HG03045 (cell line): Measurements from ENCODE around the gene CASP1.
"Not testable (repeated sequence)": the region's sequence is repeated elsewhere in the genome, so short reads cannot be mapped to it uniquely, and the experiment has no call there.

Experiments used
- ATAC-seq: cut with Tn5 transposase; IDR thresholded peaks from one replicate; pipeline ENCODE4 v1.9.1; 2021; ENCODE audit warnings: mild to moderate bottlenecking, moderate library complexity; ENCODE audit not compliant: unreplicated experiment

The CASP1 gene

GRCh38 chr11:105034813-105035620 is at the start of gene CASP1:
CASP1 (minus strand) TSS chr11:105035144; CDS start chr11:105035113, 31 bp downstream.
- ATAC-seq, result peak; percentile 94

DNA sequence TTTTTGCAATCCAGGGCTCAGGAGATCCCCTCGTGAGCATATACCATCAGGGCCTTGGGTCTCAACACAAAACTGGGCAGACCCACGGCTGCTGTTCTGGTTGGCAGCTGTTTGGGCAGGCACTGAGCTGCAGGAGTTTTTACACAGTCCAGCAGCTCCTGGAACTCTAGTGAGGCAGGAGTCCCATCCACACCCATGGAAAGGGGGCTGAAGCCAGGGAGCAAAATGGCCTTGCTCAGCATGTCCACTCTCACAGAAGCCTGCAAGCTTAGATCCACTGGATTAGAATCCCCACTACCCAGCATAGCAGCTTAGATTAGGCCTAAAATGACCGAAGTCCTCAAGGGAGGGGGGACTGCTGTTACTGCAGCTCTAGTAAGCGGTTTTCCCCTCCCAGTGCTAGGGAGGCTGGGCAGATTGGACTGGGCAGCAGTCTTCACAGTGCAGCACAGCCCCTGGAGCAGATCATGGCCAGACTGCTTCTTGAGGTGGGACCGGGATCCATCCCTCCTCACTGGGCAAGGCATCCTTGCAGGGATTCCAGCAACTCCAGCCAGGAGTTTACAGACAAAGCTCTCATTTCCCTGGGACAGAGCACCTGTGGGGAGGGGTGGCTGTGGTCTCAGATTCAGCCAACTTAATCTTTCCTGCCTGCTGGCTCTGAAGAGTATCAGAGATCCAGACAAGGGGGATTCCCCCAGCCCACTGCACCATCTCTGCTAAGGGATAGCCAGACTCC is 46.6 kb upstream of the CASP1 start:
- no peak for ATAC-seq

GRCh38 chr11:105080171-105080906 is 45.4 kb upstream of the CASP1 start:
- ATAC-seq, result not testable (repeated sequence)

GRCh38 chr11:105078283-105078682 is 43.3 kb upstream of the CASP1 start:
- no peak for ATAC-seq

DNA sequence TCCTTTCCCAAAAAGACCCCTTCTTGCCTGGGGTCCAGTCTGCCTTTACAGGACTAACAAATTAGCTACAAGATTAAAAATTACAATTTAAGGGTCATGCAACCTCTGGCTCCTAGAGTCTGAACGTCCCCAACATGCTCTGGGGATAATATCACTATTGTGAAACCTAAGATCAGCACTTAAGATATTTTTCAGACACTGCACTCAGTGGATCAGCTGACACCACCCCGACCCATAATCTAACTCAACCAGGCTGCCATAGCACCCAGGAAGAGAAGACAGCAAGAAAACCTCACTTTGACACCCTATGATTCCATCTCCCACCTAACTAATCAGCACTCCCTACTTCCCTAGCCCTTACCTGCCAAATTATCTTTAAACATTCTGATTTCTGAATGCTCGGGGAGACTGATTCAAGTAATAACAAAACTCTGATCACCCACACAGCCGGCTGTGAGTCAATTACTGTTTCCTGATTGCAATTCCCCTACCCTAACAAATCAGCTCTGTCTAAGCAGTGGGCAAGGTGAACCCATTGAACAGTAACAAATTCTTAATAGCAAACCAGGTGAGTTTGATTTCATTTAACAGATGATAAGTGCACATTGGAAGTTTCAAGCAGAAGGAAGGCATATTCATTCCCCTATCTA is 42.3 kb upstream of the CASP1 start:
- ATAC-seq, result not testable (repeated sequence)

- no peak for ATAC-seq
Observed at GRCh38 chr11:105074166-105074530, 39.2 kb upstream of the CASP1 start.

DNA sequence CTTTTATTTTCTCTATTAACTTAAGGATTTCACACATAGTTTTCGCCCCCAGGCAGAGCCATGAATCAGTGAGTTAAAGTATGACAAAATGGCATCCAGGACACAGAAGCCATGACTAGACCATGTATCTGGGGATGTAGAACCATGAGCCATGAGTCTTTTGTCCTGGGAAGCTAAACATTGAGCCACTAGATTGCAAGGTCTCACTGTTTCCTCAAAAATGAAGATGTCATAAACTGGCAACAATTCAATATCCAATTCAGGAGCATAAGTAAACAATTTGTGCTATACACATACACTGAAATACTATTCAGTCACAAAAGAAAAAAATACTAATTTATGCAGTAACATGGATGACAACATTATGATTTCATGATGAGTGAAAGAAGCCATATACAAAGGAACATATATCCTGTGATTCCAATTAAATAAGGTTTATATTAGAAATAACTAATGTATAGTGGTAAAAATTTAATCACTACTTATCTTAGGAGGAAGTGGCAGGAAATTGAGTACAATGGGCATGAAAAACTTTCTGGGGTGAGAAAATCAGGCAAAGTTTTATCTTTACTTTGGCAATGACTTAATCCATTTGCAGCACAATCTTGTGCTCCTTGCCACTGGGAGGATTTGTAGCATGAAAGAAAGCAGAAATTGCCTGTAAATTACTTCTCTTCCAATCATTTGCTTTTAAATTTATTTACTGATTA is 38.7 kb upstream of the CASP1 start:
- ATAC-seq, result no peak

DNA sequence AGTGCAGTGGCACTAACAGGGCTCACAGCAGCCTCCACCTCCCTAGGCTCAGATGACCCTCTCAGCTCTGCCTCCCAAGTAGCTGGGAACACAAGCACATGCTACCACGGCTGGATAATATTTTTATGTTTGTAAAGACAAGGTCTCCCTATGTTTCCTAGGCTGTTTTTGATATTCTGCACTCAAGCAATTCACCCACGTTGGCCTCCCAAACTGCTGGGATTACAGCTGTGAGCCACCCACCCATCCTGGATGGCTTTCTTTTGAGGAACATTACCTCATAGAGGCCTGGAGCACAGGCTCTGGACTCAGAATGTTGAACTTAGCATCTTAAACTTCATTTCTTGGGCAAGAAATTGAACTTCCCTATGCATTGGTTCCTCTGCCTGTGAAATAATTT is 37.1 kb upstream of the CASP1 start:
- not testable (repeated sequence) for ATAC-seq

GRCh38 chr11:105071089-105071732 is 36.3 kb upstream of the CASP1 start:
- no peak for ATAC-seq

- no peak for ATAC-seq
Observed at GRCh38 chr11:105070306-105070705, 35.4 kb upstream of the CASP1 start.

GRCh38 chr11:105069749-105070148 is 34.8 kb upstream of the CASP1 start:
- ATAC-seq, result not testable (repeated sequence)

DNA sequence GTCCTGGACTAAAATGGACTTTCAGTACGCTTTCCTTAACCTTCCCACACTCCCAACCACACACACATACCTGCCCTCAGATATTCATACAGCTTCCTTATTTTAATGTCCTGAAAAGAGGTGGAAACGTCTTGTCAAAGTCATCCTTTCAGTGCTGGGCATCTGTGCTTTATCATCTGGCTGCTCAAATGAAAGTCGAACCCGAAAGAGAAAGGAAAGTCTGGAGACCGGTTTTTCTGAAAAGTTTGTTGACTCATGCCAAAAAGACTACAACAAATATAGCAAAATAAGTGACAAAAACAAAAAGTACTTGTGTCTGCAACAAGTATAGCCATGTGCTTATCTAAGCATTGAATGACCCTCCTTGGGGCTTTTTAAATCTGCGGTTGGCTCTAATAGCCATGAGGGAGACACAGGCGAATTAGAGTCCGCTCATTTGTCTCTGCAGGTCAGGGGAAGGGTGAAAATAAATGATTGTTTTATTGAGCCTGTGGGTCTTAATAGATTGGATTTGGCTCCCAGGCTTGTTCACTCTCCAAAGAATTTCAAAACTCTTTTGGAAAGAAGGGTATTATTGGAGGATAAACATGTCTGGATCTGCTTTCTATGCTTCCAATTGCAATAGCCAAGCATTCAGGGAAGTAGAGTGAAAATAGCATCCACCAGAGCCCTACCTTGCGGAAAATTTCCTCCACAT is 28.4 kb upstream of the CASP1 start:
- ATAC-seq, result not testable (repeated sequence)

DNA sequence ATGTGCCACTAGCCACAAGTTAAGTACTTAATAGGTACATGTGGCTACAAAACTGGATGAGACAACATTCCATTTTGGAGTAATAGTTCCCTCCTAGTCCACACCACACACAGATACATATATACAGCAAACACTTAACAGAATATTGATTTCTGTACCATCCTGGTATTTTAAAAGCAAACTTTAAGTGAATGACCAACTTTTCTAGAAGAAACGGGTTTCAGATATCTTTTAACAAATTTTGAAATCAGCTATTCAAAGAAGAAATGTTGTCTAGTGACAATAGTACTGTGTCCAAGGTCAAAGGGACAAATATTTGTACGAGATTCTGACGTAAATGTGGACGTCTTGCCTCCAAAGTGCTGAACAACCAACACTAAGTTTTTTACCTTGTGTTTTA is 22.5 kb upstream of the CASP1 start:
- no peak for ATAC-seq

DNA sequence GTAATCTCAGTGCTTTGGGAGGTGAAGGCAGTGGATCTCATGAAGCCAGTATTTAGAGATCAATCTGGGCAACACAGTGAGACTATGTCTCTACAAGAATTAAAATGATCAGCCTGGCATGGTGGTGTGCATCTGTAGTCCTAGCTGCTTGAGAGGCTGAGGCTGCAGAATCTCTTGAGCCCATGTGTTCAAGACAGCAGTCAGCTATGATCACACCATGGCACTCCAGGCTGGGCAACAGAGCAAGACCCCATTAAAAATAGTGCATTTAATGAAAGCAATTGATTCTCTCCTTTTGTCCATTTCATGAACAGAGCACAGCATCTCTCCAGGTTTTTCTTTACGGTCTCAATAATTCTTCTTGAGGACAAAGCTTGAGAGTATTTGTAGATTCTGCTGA is 21.5 kb upstream of the CASP1 start:
- ATAC-seq, result no peak

DNA sequence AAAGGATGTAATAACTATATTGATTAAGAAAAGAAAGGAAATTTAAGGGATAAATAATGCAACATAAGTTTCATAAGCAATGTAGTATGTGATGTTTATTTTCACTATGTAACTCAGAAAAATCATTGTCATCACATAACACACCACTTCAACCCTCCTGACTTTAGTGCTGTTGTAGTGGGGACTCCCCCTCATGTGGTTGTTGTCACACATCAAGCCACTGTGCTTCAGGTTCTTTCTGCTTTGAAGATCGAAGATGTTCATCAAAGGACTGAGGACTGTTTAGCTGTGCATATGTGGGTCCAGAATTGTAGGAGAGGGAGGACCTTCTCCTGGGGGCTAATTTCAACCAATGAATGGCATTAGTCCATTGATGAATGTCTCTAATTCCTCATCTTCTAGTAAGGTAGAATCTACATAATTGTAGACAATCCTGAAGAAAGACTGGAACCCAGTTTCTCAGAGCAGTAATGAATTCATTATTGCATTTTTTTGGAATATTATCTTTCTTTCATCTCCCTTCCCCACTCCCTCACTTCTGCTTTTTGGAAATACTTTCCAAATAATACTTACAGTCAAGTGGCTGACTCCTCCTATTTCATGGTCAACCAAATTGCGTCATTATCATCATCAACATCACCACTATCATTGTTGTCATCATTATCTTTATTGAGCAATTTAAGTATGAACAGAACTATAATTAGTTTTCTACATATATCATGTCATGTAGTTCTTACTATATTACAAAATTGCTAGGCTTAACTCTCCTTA is 20.0 kb upstream of the CASP1 start:
- no peak for ATAC-seq

- ATAC-seq, result no peak
Observed at GRCh38 chr11:105052487-105052886, 17.5 kb upstream of the CASP1 start.

DNA sequence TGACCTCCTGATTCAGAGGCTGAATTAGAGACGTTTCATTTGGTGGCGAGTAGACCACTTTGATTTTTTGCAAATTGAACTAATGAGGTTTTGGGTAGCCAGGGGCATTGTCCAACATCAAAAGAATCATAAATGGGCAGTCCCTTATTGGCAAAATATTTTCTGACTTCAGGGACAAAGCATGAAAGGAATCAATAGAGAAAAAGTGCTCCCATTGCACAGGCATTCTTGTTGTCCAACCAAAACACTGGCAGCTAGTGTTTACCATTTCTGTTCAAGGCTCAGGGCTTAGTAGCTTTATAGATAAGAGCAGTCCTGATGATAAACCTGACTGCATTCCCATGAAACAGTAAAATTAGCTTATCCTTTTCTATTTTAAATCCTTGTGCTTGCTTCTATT is 16.6 kb upstream of the CASP1 start:
- ATAC-seq, result no peak

DNA sequence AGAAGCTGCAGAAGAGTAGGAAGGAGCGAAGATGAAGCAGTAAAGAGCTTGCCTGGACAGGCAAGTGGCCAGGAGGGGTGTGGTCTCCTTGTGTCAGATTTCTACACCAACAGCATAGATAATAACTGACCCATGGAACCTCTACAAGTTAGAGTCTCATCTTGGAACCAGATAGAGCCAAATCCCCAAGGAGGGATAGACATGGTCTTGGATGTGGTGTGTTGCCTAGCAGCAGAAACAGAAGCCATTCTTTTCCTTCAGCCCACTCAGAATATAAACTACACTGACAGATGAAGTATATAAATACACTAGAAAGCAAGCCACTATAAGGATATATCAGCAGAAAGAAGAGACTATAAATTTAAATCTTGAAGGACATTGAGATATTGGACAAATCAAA is 14.5 kb upstream of the CASP1 start:
- no peak for ATAC-seq
